Muscle layer of duodenum (tissue), 2 donors: Measurements from ENCODE around the gene DNAH10.

Experiments
- H3K27ac ChIP-seq: one replicate; pipeline ENCODE4 v1.7.0; 2013; ENCODE audit warnings: mild to moderate bottlenecking, low read length
- H3K27me3 ChIP-seq: one replicate; pipeline ENCODE4 v1.7.0; 2013; ENCODE audit warnings: low read depth, mild to moderate bottlenecking, control low read depth, low read length
- H3K36me3 ChIP-seq, 2 donors: one replicate each; pipeline ENCODE4 v1.7.0; 2013; ENCODE audit warnings: low read length in 2 of 2, control low read depth in 1 of 2, mild to moderate bottlenecking in 1 of 2; ENCODE audit not compliant: insufficient read depth in 2 of 2, control insufficient read depth in 1 of 2
- H3K4me1 ChIP-seq, 2 donors: one replicate each; pipeline ENCODE4 v1.7.0; 2013; ENCODE audit warnings: low read length in 2 of 2, mild to moderate bottlenecking in 2 of 2, control low read depth in 1 of 2, moderate library complexity in 1 of 2; ENCODE audit not compliant: insufficient read depth in 2 of 2, control insufficient read depth in 1 of 2
- H3K4me3 ChIP-seq, 2 donors: one replicate each; pipeline ENCODE4 v1.7.0; 2013; ENCODE audit warnings: low read length in 2 of 2, low read depth in 1 of 2, mild to moderate bottlenecking in 1 of 2
- H3K9me3 ChIP-seq, 2 donors: one replicate each; pipeline ENCODE4 v1.7.0; 2013; ENCODE audit warnings: low read length in 2 of 2, control low read depth in 1 of 2, mild to moderate bottlenecking in 1 of 2; ENCODE audit not compliant: control insufficient read depth in 1 of 2
- donor health status: healthy.

The DNAH10 gene

GRCh38 chr12:123929946-123930583 lies 168.0 kb downstream of the DNAH10 start:
- H3K27me3 ChIP-seq, result no peaks in the 10 kb centered on the region
- H3K36me3 ChIP-seq, result no peaks in the 10 kb centered on the region
- H3K4me1 ChIP-seq, result no peaks in the 10 kb centered on the region

GRCh38 chr12:123931686-123932321 lies 169.7 kb downstream of the DNAH10 start:
- H3K27ac ChIP-seq, result no peak overlapping the region
- H3K27me3 ChIP-seq, result no peaks in the 10 kb centered on the region
- peaks cover 0 to 5% of the 10 kb centered on the region in 2 donors for H3K36me3 ChIP-seq
- H3K4me3 ChIP-seq, result no peak overlapping the region
- no peaks in the 10 kb centered on the region for H3K9me3 ChIP-seq
- H3K4me1 ChIP-seq, result no peaks in the 10 kb centered on the region

More at GRCh38 chr12:123929946-123930583, 168.0 kb downstream of the DNAH10 start:
- Histone ChIP-seq H3K27ac (no peak overlapping the region), H3K9me3 (no peaks in the 10 kb centered on the region), H3K4me3 (no peak overlapping the region)

GRCh38 chr12:123933214-123933613 lies 171.1 kb downstream of the DNAH10 start:
- no peaks in the 10 kb centered on the region for H3K9me3 ChIP-seq
- no peaks in the 10 kb centered on the region for H3K4me1 ChIP-seq
- peaks cover 0 to 17% of the 10 kb centered on the region in 2 donors for H3K36me3 ChIP-seq
- no peak overlapping the region for H3K4me3 ChIP-seq
- no peaks in the 10 kb centered on the region for H3K27me3 ChIP-seq
- H3K27ac ChIP-seq, result no peak overlapping the region

GRCh38 chr12:123934016-123934620 lies 172.0 kb downstream of the DNAH10 start:
- H3K36me3 ChIP-seq, result peaks cover 0 to 20% of the 10 kb centered on the region in 2 donors
- H3K4me1 ChIP-seq, result no peaks in the 10 kb centered on the region
- no peaks in the 10 kb centered on the region for H3K9me3 ChIP-seq
- no peak overlapping the region for H3K27ac ChIP-seq
- H3K4me3 ChIP-seq, result no peak overlapping the region
- H3K27me3 ChIP-seq, result no peaks in the 10 kb centered on the region

- Histone ChIP-seq H3K4me1 (no peaks in the 10 kb centered on the region), H3K27me3 (no peaks in the 10 kb centered on the region), H3K27ac (no peak overlapping the region), H3K36me3 (peaks cover 6 to 27% of the 10 kb centered on the region in 2 donors), H3K9me3 (no peaks in the 10 kb centered on the region), H3K4me3 (no peak overlapping the region)
Observed at GRCh38 chr12:123934829-123935228, 172.7 kb downstream of the DNAH10 start.

GRCh38 chr12:123935956-123936355 lies 173.9 kb downstream of the DNAH10 start:
- no peaks in the 10 kb centered on the region for H3K4me1 ChIP-seq
- peaks cover 13 to 36% of the 10 kb centered on the region in 2 donors for H3K36me3 ChIP-seq
- no peak overlapping the region for H3K27ac ChIP-seq
- no peaks in the 10 kb centered on the region for H3K9me3 ChIP-seq
- H3K27me3 ChIP-seq, result no peaks in the 10 kb centered on the region
- H3K4me3 ChIP-seq, result no peak overlapping the region

GRCh38 chr12:123936471-123936870 lies 174.4 kb downstream of the DNAH10 start:
- Histone ChIP-seq H3K9me3 (no peaks in the 10 kb centered on the region), H3K27me3 (no peaks in the 10 kb centered on the region), H3K4me1 (no peaks in the 10 kb centered on the region), H3K27ac (no peak overlapping the region), H3K4me3 (no peak overlapping the region), H3K36me3 (peaks cover 13 to 41% of the 10 kb centered on the region in 2 donors)

- no peaks in the 10 kb centered on the region for H3K9me3 ChIP-seq
- no peak overlapping the region for H3K4me3 ChIP-seq
- no peaks in the 10 kb centered on the region for H3K27me3 ChIP-seq
- no peak overlapping the region for H3K27ac ChIP-seq
- peaks cover 19 to 48% of the 10 kb centered on the region in 2 donors for H3K36me3 ChIP-seq
- H3K4me1 ChIP-seq, result no peaks in the 10 kb centered on the region
Observed at GRCh38 chr12:123936956-123937706, 175.0 kb downstream of the DNAH10 start.

- Histone ChIP-seq H3K36me3 (peaks cover 27 to 56% of the 10 kb centered on the region in 2 donors), H3K27me3 (no peaks in the 10 kb centered on the region), H3K9me3 (no peaks in the 10 kb centered on the region), H3K4me3 (no peak overlapping the region), H3K4me1 (no peaks in the 10 kb centered on the region), H3K27ac (no peak overlapping the region)
Observed at GRCh38 chr12:123937707-123938591, 175.8 kb downstream of the DNAH10 start.

- no peak overlapping the region for H3K27ac ChIP-seq
- no peaks in the 10 kb centered on the region for H3K9me3 ChIP-seq
- no peaks in the 10 kb centered on the region for H3K4me1 ChIP-seq
- H3K36me3 ChIP-seq, result peaks cover 28 to 65% of the 10 kb centered on the region in 2 donors
- no peak overlapping the region for H3K4me3 ChIP-seq
- H3K27me3 ChIP-seq, result no peaks in the 10 kb centered on the region
Observed at GRCh38 chr12:123938679-123939480, 176.8 kb downstream of the DNAH10 start.
